Calu3 (cell line): ENCODE data around the gene BRD8. TPM values are rescaled to one million over a fixed set of nuclear protein-coding genes. Genes with fewer than 3 reads are reported as not detected.
"Not testable (repeated sequence)": the region's sequence is repeated elsewhere in the genome, so short reads cannot be mapped to it uniquely, and the experiment has no call there.

Source experiments
- BruUV-seq: library from RNA; stranded (reverse); fragments of 400-500 nt; replicated peaks from 2 replicates; lab custom pipeline; 2021; lab: Mats Ljungman, UMichigan
- CTCF ChIA-PET: fragments of 300-600 bp; sonication (Branson Sonifier 250); formaldehyde crosslinking; loops from one replicate; lab custom pipeline; 2022; ENCODE audit warnings: antibody characterized with exemption; lab: Charles Lee
- DNase-seq: peaks from one replicate; pipeline ENCODE4 v3.0.0; 2022
- H3K27ac Mint-ChIP-seq: one replicate; pipeline ENCODE4 v1.8.0; 2022; ENCODE audit warnings: mixed read lengths; ENCODE audit not compliant: unreplicated experiment
- H3K27me3 Mint-ChIP-seq: one replicate; pipeline ENCODE4 v1.8.0; 2022; ENCODE audit warnings: mixed read lengths; ENCODE audit not compliant: unreplicated experiment
- H3K36me3 Mint-ChIP-seq: one replicate; pipeline ENCODE4 v1.8.0; 2022; ENCODE audit warnings: mild to moderate bottlenecking, moderate library complexity, mixed read lengths; ENCODE audit not compliant: insufficient read depth, unreplicated experiment
- H3K4me1 Mint-ChIP-seq: one replicate; pipeline ENCODE4 v1.8.0; 2022; ENCODE audit warnings: mild to moderate bottlenecking, low read depth, mixed read lengths; ENCODE audit not compliant: unreplicated experiment
- H3K4me3 Mint-ChIP-seq: one replicate; pipeline ENCODE4 v1.8.0; 2022; ENCODE audit warnings: mild to moderate bottlenecking, low read depth, moderate library complexity, mixed read lengths; ENCODE audit not compliant: unreplicated experiment
- H3K9me3 Mint-ChIP-seq: one replicate; pipeline ENCODE4 v1.8.0; 2022; ENCODE audit warnings: low read depth, mixed read lengths; ENCODE audit not compliant: unreplicated experiment
- intact Hi-C: fragments of 100-400 bp; cut with micrococcal nuclease; formaldehyde crosslinking; loops from one replicate; pipeline ENCODE4 v1.10.0; 2022; ENCODE audit not compliant: unreplicated experiment
- total RNA-seq: library from RNA; stranded (reverse); gene quantifications from 2 replicates; pipeline ENCODE4 v1.2.3, GENCODE V29; 2022
- TF ChIP-seq, protein P1 (sequence below): fragments of 200-600 bp; IDR thresholded peaks from one replicate; pipeline ENCODE4 v1.8.0; 2022; ENCODE audit warnings: antibody characterized with exemption; ENCODE audit not compliant: unreplicated experiment

The BRD8 gene
- total RNA-seq, 1 experiment from 2014 or later, result 124 TPM

DNA sequence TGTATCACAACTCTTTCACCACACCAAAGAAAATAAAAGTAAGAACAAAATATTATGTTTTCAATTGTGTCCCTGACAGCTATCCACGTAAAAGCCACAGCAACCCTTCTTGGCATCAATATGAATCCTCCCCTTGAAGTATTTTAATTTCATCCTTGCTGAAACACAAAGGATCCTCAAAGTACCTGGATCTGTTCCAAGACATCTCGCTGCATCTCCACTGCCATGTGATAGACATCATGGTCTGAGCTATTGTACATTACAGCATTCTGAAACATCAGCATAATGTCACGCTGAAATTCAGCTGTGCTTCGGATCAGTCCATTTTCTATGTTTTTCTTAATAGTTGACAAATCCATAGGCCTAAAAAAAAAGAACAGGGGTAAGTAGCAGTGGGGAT is 17.7 kb downstream of the BRD8 start:
- BruUV-seq, result no TSS peak
- H3K27me3 Mint-ChIP-seq, result no peaks in the 10 kb centered on the region
- H3K36me3 Mint-ChIP-seq, result peaks cover 65% of the 10 kb centered on the region
- CTCF ChIA-PET, result no interaction called here
- TF ChIP-seq, protein P1, sequence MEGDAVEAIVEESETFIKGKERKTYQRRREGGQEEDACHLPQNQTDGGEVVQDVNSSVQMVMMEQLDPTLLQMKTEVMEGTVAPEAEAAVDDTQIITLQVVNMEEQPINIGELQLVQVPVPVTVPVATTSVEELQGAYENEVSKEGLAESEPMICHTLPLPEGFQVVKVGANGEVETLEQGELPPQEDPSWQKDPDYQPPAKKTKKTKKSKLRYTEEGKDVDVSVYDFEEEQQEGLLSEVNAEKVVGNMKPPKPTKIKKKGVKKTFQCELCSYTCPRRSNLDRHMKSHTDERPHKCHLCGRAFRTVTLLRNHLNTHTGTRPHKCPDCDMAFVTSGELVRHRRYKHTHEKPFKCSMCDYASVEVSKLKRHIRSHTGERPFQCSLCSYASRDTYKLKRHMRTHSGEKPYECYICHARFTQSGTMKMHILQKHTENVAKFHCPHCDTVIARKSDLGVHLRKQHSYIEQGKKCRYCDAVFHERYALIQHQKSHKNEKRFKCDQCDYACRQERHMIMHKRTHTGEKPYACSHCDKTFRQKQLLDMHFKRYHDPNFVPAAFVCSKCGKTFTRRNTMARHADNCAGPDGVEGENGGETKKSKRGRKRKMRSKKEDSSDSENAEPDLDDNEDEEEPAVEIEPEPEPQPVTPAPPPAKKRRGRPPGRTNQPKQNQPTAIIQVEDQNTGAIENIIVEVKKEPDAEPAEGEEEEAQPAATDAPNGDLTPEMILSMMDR, result no peak
- H3K4me1 Mint-ChIP-seq, result no peaks in the 10 kb centered on the region
- intact Hi-C loops, result no loop called here
- H3K4me3 Mint-ChIP-seq, result no peak overlapping the region
- no peaks in the 10 kb centered on the region for H3K9me3 Mint-ChIP-seq
- no peak for DNase-seq
- H3K27ac Mint-ChIP-seq, result no peak overlapping the region

DNA sequence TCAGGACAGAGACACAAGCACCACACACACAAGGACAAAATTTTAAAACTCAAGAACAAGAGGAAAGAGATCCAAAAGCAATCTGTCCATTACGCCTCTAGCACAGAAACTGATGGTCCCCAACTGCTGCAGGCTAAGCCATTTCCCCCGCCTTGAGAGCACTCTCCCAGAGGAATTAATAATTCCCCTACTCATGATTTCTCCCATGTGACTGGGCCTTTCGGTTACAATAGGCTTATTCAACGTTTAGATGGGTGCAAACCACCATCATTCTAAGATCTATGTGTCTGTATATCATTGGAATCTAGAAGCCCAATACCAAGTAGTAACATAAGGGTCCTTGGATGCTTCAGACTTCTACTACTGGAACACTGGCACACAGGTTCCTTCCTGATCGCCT is 18.8 kb downstream of the BRD8 start:
- CTCF ChIA-PET, result no interaction called here
- Mint-ChIP-seq H3K36me3 (peaks cover 55% of the 10 kb centered on the region), H3K27ac (no peak overlapping the region), H3K27me3 (no peaks in the 10 kb centered on the region), H3K9me3 (no peaks in the 10 kb centered on the region), H3K4me1 (no peaks in the 10 kb centered on the region), H3K4me3 (no peak overlapping the region)
- intact Hi-C loops, result no loop called here
- BruUV-seq, result no TSS peak
- DNase-seq, result no peak
- TF ChIP-seq, protein P1, result no peak

DNA sequence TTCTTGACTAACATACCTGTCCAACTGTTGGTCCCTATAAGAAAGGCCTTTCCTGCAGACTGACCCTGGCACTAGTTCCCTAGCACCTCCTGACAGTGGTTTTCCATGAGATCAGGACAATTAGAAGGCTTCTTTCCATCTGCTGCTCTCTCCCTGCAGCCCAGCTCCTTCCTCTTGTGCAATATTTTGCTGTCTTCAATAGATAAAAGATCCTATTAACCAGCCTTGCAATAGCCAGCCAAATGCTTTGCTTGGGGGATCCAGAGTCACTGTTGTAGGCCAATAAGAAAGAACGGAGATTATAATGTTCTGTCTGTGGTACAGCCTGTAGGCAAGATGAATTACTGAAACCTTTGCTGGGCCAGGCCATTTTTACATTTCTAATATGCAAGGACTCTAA is 20.8 kb downstream of the BRD8 start:
- DNase-seq, result no peak
- Mint-ChIP-seq H3K27ac (no peak overlapping the region), H3K4me3 (no peak overlapping the region), H3K27me3 (no peaks in the 10 kb centered on the region), H3K9me3 (no peaks in the 10 kb centered on the region), H3K4me1 (no peaks in the 10 kb centered on the region), H3K36me3 (peaks cover 38% of the 10 kb centered on the region)
- no TSS peak for BruUV-seq
- intact Hi-C loops, result no loop called here
- TF ChIP-seq, protein P1, result no peak
- CTCF ChIA-PET, result no interaction called here

DNA sequence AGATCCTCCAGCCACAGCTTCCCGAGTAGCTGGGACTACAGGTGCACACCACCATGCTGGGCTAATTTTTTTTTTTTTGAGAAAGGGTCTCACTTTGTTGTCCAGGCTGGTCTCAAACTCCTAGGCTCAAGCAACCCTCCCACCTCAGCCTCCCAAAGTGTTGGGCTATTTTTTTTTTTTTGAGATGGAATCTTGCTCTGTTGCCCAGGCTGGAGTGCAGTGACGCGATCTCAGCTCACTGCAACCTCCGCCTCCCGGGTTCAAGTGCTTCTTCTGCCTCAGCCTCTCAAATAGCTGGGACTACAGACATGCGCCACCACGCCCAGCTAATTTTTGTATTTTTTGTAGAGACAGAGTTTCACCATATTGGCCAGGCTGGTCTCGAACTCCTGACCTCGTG is 22.5 kb downstream of the BRD8 start:
- H3K27ac Mint-ChIP-seq, H3K27me3 Mint-ChIP-seq, H3K4me1 Mint-ChIP-seq, DNase-seq, H3K4me3 Mint-ChIP-seq, H3K9me3 Mint-ChIP-seq, intact Hi-C loops, BruUV-seq: not testable (repeated sequence)
- peaks cover 35% of the 10 kb centered on the region for H3K36me3 Mint-ChIP-seq
- CTCF ChIA-PET, result interaction anchor here (0.6 kb wide), 1 partner anchor 284 kb away, joined by 5 read pairs; no protein-coding TSS in a partner anchor

DNA sequence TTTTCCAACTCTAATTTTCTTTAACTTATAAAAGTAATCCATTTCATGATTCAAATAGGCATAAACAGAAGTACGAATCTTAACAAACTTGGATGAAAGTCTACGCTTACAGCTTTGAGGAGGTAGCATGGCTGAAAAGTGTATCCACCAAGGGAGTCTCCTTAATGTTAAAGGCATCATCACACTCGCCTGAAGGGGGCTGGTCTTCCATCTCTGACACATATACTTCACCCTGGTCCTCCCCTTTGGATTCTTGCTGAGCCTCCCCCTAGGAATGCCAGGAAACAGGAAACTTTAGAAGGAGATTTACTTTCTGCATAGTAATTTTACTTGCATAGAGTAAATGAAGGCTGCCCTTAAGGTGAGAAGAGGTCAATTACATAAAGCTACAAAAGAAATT is 28.9 kb downstream of the BRD8 start:
- no peak for DNase-seq
- no peaks in the 10 kb centered on the region for H3K36me3 Mint-ChIP-seq

More for the DNA sequence above, 28.9 kb downstream of the BRD8 start:
- no TSS peak for BruUV-seq
- TF ChIP-seq, protein P1, result no peak
- Mint-ChIP-seq H3K9me3 (no peaks in the 10 kb centered on the region), H3K27ac (no peak overlapping the region), H3K27me3 (no peaks in the 10 kb centered on the region), H3K4me1 (no peaks in the 10 kb centered on the region), H3K4me3 (no peak overlapping the region)
- intact Hi-C loops, result no loop called here
- CTCF ChIA-PET, result no interaction called here
